Gastrocnemius medialis (tissue), 4 donors: ENCODE measurements around the gene NOS1AP. TPM values are rescaled to one million over a fixed set of nuclear protein-coding genes. Genes with fewer than 3 reads are reported as not detected.

Source experiments
- ATAC-seq, 2 donors: fragments of 150-250 bp; one replicate each; pipeline ENCODE4 v1.9.1; 2016
- DNase-seq, 2 donors: peaks; one replicate each; pipeline ENCODE4 v3.0.0-alpha.2; 2019
- H3K27ac ChIP-seq, 4 donors: fragments of 200-600 bp; sonication (generic); 1 replicate in 1 of 4; 2 replicates in 3 of 4; pipeline ENCODE4 v1.5.1; 2016 to 2018; ENCODE audit warnings: mild to moderate bottlenecking in 2 of 4, moderate library complexity in 1 of 4
- H3K27me3 ChIP-seq, 3 donors: fragments of 200-600 bp; sonication (generic) in 2 of 3; 1 replicate in 1 of 3; 2 replicates in 2 of 3; pipeline versions ENCODE4 v1.5.1 to v1.6.0; 2016 to 2019; ENCODE audit warnings: mild to moderate bottlenecking in 1 of 3, moderate library complexity in 1 of 3
- H3K36me3 ChIP-seq, 2 donors: fragments of 200-600 bp; sonication (generic) in 1 of 2; one replicate each; pipeline ENCODE4 v1.5.1; 2017 to 2018
- H3K4me1 ChIP-seq, 2 donors: fragments of 200-600 bp; sonication (generic) in 1 of 2; one replicate each; pipeline ENCODE4 v1.5.1; 2016 to 2017; ENCODE audit warnings: mild to moderate bottlenecking in 2 of 2
- H3K4me3 ChIP-seq, 4 donors: fragments of 200-600 bp; sonication (generic) in 3 of 4; 1 replicate in 1 of 4; 2 replicates in 3 of 4; pipeline ENCODE4 v1.5.1; 2016 to 2019; ENCODE audit warnings: mild to moderate bottlenecking in 2 of 4
- H3K9me3 ChIP-seq, 3 donors: fragments of 200-600 bp; sonication (generic) in 2 of 3; 1 replicate in 1 of 3; 2 replicates in 2 of 3; pipeline ENCODE4 v1.5.1; 2016 to 2019
- POLR2A ChIP-seq, 2 donors: fragments of 450-650 bp; IDR thresholded peaks; one replicate each; pipeline ENCODE4 v1.6.1; 2017; ENCODE audit warnings: antibody characterized with exemption in 2 of 2, mild to moderate bottlenecking in 2 of 2, moderate library complexity in 2 of 2
- in situ Hi-C, 4 donors: fragments of 200-750 bp; cut with MboI; loops; one replicate each; pipeline versions ENCODE4 v1.15.0 to v1.8.0; 2017; ENCODE audit warnings: low sequenced_read_pairs in 4 of 4
- intact Hi-C: fragments of 100-400 bp; cut with DNase I; formaldehyde crosslinking; loops from one replicate; pipeline ENCODE4 v1.15.1; 2023; ENCODE audit warnings: low total_unique reads
- total RNA-seq, 4 donors: library from RNA; depleted of rRNA; stranded (reverse); fragments of >200 nt; gene quantifications; one replicate each; pipeline versions ENCODE4 v1.1.0 to v1.2.3, GENCODE V29; 2016
- TF ChIP-seq, protein P1 (sequence below), 5 experiments: fragments of 450-650 bp in 3 of 5; fragments of 200-600 bp in 2 of 5; sonication (generic) in 2 of 5; IDR thresholded peaks in 4 of 5; conservative IDR thresholded peaks in 1 of 5; 1 replicate in 4 of 5; 2 replicates in 1 of 5; pipeline ENCODE4 v1.5.1; 2016 to 2019; ENCODE audit warnings: antibody characterized with exemption in 5 of 5, mild to moderate bottlenecking in 3 of 5, moderate library complexity in 3 of 5

Gene NOS1AP
- total RNA-seq, 4 donors from 2014 or later = 0.20 to 0.40 (median 0.25) TPM

DNA sequence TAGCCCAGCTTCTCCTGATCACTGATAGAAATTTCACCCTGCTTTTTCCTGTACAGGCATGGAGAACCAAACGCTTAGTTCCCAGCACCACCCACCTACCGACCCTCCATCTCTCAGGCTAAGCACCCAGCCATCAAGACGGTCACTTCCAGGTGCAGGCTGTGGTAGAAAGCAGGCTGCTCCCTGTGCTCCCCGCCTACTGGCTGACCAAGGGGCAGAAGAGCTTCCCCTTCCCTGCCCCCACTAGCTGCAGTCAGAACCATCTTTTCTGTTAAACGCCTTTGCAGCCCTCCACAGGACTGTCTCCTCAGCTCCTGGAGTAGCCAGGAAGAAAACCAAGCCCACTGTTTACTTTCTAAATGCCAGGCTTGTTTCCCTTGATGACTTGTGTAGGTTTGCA is 284.2 kb downstream of the NOS1AP start:
- no peaks in the 10 kb centered on the region for H3K27me3 ChIP-seq
- no peaks in the 10 kb centered on the region for H3K36me3 ChIP-seq
- in situ Hi-C loops (no loop called here), intact Hi-C loops (no loop called here)
- DNase-seq (no peak), ATAC-seq (no peak)
- H3K9me3 ChIP-seq = no peaks in the 10 kb centered on the region
- no peaks in the 10 kb centered on the region for H3K4me1 ChIP-seq
- H3K27ac ChIP-seq = no peak overlapping the region
- TF ChIP-seq POLR2A (IDR thresholded peaks at IDR 0.05) = no peak
- TF ChIP-seq, protein P1, sequence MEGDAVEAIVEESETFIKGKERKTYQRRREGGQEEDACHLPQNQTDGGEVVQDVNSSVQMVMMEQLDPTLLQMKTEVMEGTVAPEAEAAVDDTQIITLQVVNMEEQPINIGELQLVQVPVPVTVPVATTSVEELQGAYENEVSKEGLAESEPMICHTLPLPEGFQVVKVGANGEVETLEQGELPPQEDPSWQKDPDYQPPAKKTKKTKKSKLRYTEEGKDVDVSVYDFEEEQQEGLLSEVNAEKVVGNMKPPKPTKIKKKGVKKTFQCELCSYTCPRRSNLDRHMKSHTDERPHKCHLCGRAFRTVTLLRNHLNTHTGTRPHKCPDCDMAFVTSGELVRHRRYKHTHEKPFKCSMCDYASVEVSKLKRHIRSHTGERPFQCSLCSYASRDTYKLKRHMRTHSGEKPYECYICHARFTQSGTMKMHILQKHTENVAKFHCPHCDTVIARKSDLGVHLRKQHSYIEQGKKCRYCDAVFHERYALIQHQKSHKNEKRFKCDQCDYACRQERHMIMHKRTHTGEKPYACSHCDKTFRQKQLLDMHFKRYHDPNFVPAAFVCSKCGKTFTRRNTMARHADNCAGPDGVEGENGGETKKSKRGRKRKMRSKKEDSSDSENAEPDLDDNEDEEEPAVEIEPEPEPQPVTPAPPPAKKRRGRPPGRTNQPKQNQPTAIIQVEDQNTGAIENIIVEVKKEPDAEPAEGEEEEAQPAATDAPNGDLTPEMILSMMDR (IDR thresholded peaks at IDR 0.05 in 4 of 5, conservative IDR thresholded peaks at IDR 0.05 in 1 of 5) = no peak
- no peak overlapping the region for H3K4me3 ChIP-seq

DNA sequence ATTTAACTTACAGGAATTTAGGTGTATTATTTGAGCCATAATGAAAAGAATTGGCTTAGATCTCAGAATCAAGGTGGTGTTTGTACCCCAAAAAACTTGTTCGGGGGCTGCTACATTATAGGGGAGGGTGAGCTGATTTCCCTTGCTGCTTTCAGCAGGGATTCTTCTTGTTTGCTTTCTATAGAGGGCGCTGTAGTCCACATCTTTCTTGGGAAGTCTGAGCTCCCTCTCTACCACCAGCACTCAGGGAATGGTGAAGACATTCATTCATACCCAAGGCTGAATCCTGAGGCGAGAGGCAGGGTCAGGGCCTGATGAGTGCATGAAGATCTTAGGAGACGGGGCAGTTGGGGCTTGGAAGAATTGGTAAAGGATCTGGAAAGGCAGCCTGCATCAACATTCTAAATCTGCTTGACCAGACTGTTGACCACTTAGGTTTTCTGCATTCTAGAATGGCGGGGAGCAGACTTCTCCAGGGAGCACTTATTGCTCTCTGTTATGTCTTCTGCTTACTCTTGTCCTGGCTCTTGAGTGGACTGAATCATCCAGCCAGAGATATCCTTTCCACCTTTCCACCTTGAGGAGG is 288.3 kb downstream of the NOS1AP start:
- no peaks in the 10 kb centered on the region for H3K4me1 ChIP-seq
- no peak overlapping the region for H3K27ac ChIP-seq
- no peak overlapping the region for H3K4me3 ChIP-seq
- no peaks in the 10 kb centered on the region for H3K9me3 ChIP-seq
- H3K36me3 ChIP-seq = no peaks in the 10 kb centered on the region
- DNase-seq (no peak), ATAC-seq (no peak)
- in situ Hi-C loops (no loop called here), intact Hi-C loops (no loop called here)
- TF ChIP-seq POLR2A (IDR thresholded peaks at IDR 0.05) = no peak
- TF ChIP-seq, protein P1 (IDR thresholded peaks at IDR 0.05 in 4 of 5, conservative IDR thresholded peaks at IDR 0.05 in 1 of 5) = peak in 2 of 5 experiments; percentile 21 to 22
- H3K27me3 ChIP-seq = no peaks in the 10 kb centered on the region

DNA sequence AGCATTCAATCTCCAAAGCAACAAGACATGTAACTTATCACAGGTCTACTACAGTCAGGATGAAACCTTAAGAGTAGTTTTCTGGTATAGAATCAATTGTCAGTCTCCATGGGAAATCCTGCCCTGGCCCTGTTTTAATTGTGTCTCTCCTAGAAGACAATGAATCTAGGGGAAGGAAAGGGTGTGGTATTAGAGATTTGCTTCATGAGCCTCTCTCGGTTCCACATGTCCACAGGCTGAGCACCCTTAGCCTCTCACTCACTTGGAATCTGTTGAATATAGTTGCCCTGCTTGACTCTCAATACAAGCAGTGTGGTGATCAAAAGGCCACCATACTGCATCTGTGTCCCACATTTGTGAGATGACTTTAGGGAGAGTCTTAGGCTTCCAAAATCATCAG is 289.4 kb downstream of the NOS1AP start:
- Histone ChIP-seq H3K27ac (no peak overlapping the region), H3K36me3 (no peaks in the 10 kb centered on the region), H3K9me3 (no peaks in the 10 kb centered on the region), H3K27me3 (no peaks in the 10 kb centered on the region), H3K4me3 (no peak overlapping the region), H3K4me1 (no peaks in the 10 kb centered on the region)
- intact Hi-C loops (no loop called here), in situ Hi-C loops (no loop called here)
- DNase-seq (no peak), ATAC-seq (no peak)
- TF ChIP-seq, protein P1 (IDR thresholded peaks at IDR 0.05 in 4 of 5, conservative IDR thresholded peaks at IDR 0.05 in 1 of 5) = no peak
- TF ChIP-seq POLR2A (IDR thresholded peaks at IDR 0.05) = no peak

DNA sequence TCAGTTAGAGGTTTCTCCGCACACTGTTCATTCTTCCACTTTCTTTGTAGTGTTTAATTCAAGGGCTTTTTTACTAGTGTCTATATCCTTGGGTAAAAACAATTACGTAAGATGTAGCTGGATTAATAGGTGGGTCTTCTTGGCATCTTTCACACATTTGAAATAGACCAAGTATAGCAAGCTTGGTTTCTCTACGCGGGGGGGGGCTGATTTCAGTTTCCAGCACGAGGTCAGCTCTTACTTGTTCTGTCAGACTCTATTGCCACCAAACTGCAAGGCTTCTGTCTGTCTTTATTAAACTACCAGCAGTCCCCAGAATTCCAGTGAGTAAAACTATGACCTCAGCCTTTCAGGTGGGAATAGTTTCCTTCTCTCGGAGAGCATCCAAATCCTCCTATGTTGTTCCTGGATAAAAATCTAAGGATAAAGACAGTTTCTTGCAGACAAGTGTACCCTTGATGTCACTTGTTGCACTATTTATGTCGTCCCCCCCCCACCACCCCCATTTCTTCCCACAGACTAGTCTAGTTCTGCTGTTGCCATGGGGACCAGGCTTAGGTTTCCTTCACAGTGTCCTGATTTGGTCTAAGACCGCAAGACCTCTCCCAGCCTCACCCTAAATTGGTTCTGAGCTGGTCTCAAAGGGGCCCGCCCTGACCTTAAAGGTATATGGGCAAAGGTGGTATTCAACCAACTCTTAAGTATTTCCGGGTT is 290.2 kb downstream of the NOS1AP start:
- H3K36me3 ChIP-seq = no peaks in the 10 kb centered on the region
- no peak overlapping the region for H3K4me3 ChIP-seq
- TF ChIP-seq, protein P1 (IDR thresholded peaks at IDR 0.05 in 4 of 5, conservative IDR thresholded peaks at IDR 0.05 in 1 of 5) = no peak
- no peak for TF ChIP-seq POLR2A (IDR thresholded peaks at IDR 0.05)
- no peak overlapping the region for H3K27ac ChIP-seq
- in situ Hi-C loops (no loop called here), intact Hi-C loops (no loop called here)
- no peaks in the 10 kb centered on the region for H3K27me3 ChIP-seq
- no peak for ATAC-seq
- no peak for DNase-seq
- H3K9me3 ChIP-seq = no peaks in the 10 kb centered on the region
- H3K4me1 ChIP-seq = no peaks in the 10 kb centered on the region
